GM12878 (cell line): ENCODE results near the gene YIF1A. TPM values are rescaled to one million over a fixed set of nuclear protein-coding genes. Genes with fewer than 3 reads are reported as not detected.

Experiments used
- ATAC-seq: fragments of 200-7000 bp; cut with Tn5 transposase; 3 replicates; pipeline ENCODE4 v1.9.1; 2020; ENCODE audit warnings: mild to moderate bottlenecking, moderate library complexity
- BruUV-seq: library from RNA; stranded (reverse); fragments of 400-500 nt; replicated peaks from 2 replicates; lab custom pipeline; 2021; lab: Mats Ljungman, UMichigan
- CTCF ChIA-PET: fragments of 300-600 bp; sonication (Branson Sonifier 250); formaldehyde crosslinking; extraction: SDS; loops from one replicate; lab custom pipeline; 2021; ENCODE audit warnings: inconsistent platforms; lab: Yijun Ruan, JAX
- POLR2A ChIA-PET: fragments of 350-600 bp; formaldehyde crosslinking; extraction: SDS; loops from one replicate; lab custom pipeline; 2021; ENCODE audit warnings: inconsistent platforms; lab: Charles Lee
- RAD21 ChIA-PET: fragments of 300-600 bp; sonication (Branson Sonifier 250); formaldehyde crosslinking; loops from one replicate; lab custom pipeline; 2023; ENCODE audit warnings: antibody characterized with exemption; ENCODE audit not compliant: unreplicated experiment; lab: Charles Lee
- SMC1A ChIA-PET: fragments of 300-600 bp; sonication (Branson Sonifier 250); formaldehyde crosslinking; loops from one replicate; lab custom pipeline; 2023; ENCODE audit not compliant: unreplicated experiment, uncharacterized antibody; lab: Charles Lee
- DNase-seq: peaks from one replicate; pipeline ENCODE4 v3.0.0-alpha.2; 2011; ENCODE audit warnings: low read depth, low spot score
- FAIRE-seq: peaks from 3 replicates; lab custom pipeline; 2011; peaks lifted over from hg19 to GRCh38; lab: Jason Lieb, UNC
- H2AFZ ChIP-seq: 2 replicates; pipeline ENCODE4 v1.6.0; 2011; ENCODE audit warnings: low read depth, low read length, control low read depth; ENCODE audit not compliant: control insufficient read depth
- H3K27ac ChIP-seq: 2 replicates; pipeline ENCODE4 v1.5.1; 2011; ENCODE audit warnings: control low read depth; ENCODE audit not compliant: control insufficient read depth, insufficient read depth
- H3K27me3 ChIP-seq, 2 experiments: replicated peaks in 1 of 2; 2 replicates each; pipeline versions ENCODE4 v1.6.0 to v1.6.1; 2011; ENCODE audit warnings: low read length in 1 of 2; ENCODE audit not compliant: control insufficient read depth in 2 of 2, insufficient read depth in 2 of 2
- H3K36me3 ChIP-seq, 2 experiments: 2 replicates each; pipeline ENCODE4 v1.5.1; 2011; ENCODE audit warnings: low read length in 1 of 2; ENCODE audit not compliant: control insufficient read depth in 2 of 2, insufficient read depth in 2 of 2
- H3K4me1 ChIP-seq: 2 replicates; pipeline ENCODE4 v1.6.1; 2011; ENCODE audit warnings: mild to moderate bottlenecking, low read length, moderate library complexity, mixed read lengths; ENCODE audit not compliant: control insufficient read depth, insufficient read depth
- H3K4me2 ChIP-seq: 2 replicates; pipeline ENCODE4 v1.6.0; 2011; ENCODE audit warnings: control low read depth; ENCODE audit not compliant: control insufficient read depth, insufficient read depth
- H3K4me3 ChIP-seq: fragments of 200-600 bp; sonication (generic); 2 replicates; pipeline ENCODE4 v1.5.1; 2016
- H3K79me2 ChIP-seq: 2 replicates; pipeline ENCODE4 v1.6.0; 2011; ENCODE audit warnings: low read length; ENCODE audit not compliant: control insufficient read depth, insufficient read depth
- H3K9ac ChIP-seq: 2 replicates; pipeline ENCODE4 v1.8.0; 2011; ENCODE audit warnings: low read length, control low read depth, mixed read lengths; ENCODE audit not compliant: control insufficient read depth, insufficient read depth
- H3K9me3 ChIP-seq: replicated peaks from 3 replicates; pipeline ENCODE4 v1.5.1; 2011; ENCODE audit warnings: mild to moderate bottlenecking, low read length; ENCODE audit not compliant: control insufficient read depth, insufficient read depth
- H4K20me1 ChIP-seq: 2 replicates; pipeline ENCODE4 v1.6.0; 2011; ENCODE audit not compliant: control insufficient read depth, insufficient read depth
- BRCA1 ChIP-seq: IDR thresholded peaks from 2 replicates; pipeline ENCODE4 v1.6.1; 2011; ENCODE audit warnings: low read depth, low read length, improper control_type of control experiment
- DPF2 ChIP-seq: fragments of 450-650 bp; IDR thresholded peaks from 2 replicates; pipeline ENCODE4 v1.6.1; 2017; ENCODE audit warnings: mild to moderate bottlenecking
- IKZF2 ChIP-seq, 2 experiments: fragments of 450-650 bp; IDR thresholded peaks; 2 replicates each; pipeline ENCODE4 v1.6.1; 2017; ENCODE audit warnings: mild to moderate bottlenecking in 2 of 2, moderate library complexity in 2 of 2
- IRF4 ChIP-seq: IDR thresholded peaks from 2 replicates; pipeline ENCODE4 v1.6.1; 2011; ENCODE audit warnings: low read depth, low read length
- MEF2A ChIP-seq: IDR thresholded peaks from 2 replicates; pipeline ENCODE4 v1.6.1; 2011; ENCODE audit warnings: low read depth, mild to moderate bottlenecking, low read length, moderate library complexity; ENCODE audit not compliant: insufficient read depth
- NR2C2 ChIP-seq: IDR thresholded peaks from 2 replicates; pipeline ENCODE4 v1.6.1; 2011; ENCODE audit warnings: borderline replicate concordance, low read depth; ENCODE audit not compliant: control insufficient read depth, insufficient read length
- SMAD1 ChIP-seq: fragments of 450-650 bp; IDR thresholded peaks from 2 replicates; pipeline ENCODE4 v1.6.1; 2018; ENCODE audit warnings: mild to moderate bottlenecking, low read depth; ENCODE audit not compliant: partially characterized antibody
- SP1 ChIP-seq: IDR thresholded peaks from one replicate; pipeline ENCODE4 v1.6.1; 2011; ENCODE audit warnings: low read depth, low read length
- ZNF207 ChIP-seq: fragments of 450-650 bp; IDR thresholded peaks from 2 replicates; pipeline ENCODE4 v1.6.1; 2014; ENCODE audit warnings: antibody characterized with exemption, mild to moderate bottlenecking, borderline replicate concordance
- ZNF384 ChIP-seq: IDR thresholded peaks from 2 replicates; pipeline ENCODE4 v1.6.1; 2012; ENCODE audit warnings: low read depth, mild to moderate bottlenecking, low read length, improper control_type of control experiment, borderline replicate concordance
- WGBS: methylation state at CpG from one replicate; pipeline ENCODE4 v1.1.6; 2016; ENCODE audit warnings: low lambda C conversion rate; ENCODE audit not compliant: insufficient replicate concordance, insufficient coverage; ENCODE audit errors: missing lambda C conversion rate; 5-methylcytosine and 5-hydroxymethylcytosine counted together
- in situ Hi-C: fragments of 300-500 bp; cut with MboI; formaldehyde crosslinking; loops from 9 replicates; pipeline ENCODE4 v1.14.3; 2018; ENCODE audit warnings: mixed read lengths
- intact Hi-C: fragments of 100-400 bp; cut with micrococcal nuclease; formaldehyde crosslinking; loops from one replicate; pipeline ENCODE4 v1.14.2; 2022; ENCODE audit not compliant: unreplicated experiment
- polyA plus RNA-seq, 11 experiments: library from polyadenylated mRNA; depleted of rRNA in 4 of 11; unstranded in 6 of 11; stranded (reverse) in 5 of 11; fragments of >200 nt; fragmentation: Nextera tagmentation in 4 of 11; fragmentation: Illumina TruSeq in 1 of 11; extraction: Ambion mirVana in 4 of 11; extraction: Trizol in 1 of 11; gene quantifications; 1 replicate in 1 of 11; 2 replicates in 10 of 11; pipeline versions ENCODE4 v1.2.1 to v1.2.3, GENCODE V29; 2011 to 2016; ENCODE audit warnings: inconsistent platforms in 2 of 11, missing spikeins in 2 of 11, low read depth in 1 of 11
- total RNA-seq, 4 experiments: library from RNA; depleted of rRNA in 3 of 4; stranded (reverse); fragments of >200 nt in 3 of 4; fragmentation: Illumina TruSeq in 1 of 4; extraction: Trizol in 1 of 4; gene quantifications; 2 replicates each; pipeline versions ENCODE4 v1.2.1 to v1.2.3, GENCODE V29; 2013 to 2021
- TF ChIP-seq, protein P1 (sequence below): IDR thresholded peaks from 2 replicates; pipeline ENCODE4 v1.6.1; 2012; ENCODE audit warnings: low read length, inconsistent platforms
- TF ChIP-seq, protein P2 (sequence below): fragments of 450-650 bp; conservative IDR thresholded peaks from 2 replicates; pipeline ENCODE4 v1.6.1; 2017; ENCODE audit warnings: mild to moderate bottlenecking, moderate library complexity
- TF ChIP-seq, protein P3 (sequence below): fragments of 450-650 bp; IDR thresholded peaks from 2 replicates; pipeline ENCODE4 v1.6.1; 2017; ENCODE audit warnings: antibody characterized with exemption, mild to moderate bottlenecking, moderate library complexity
- TF ChIP-seq, protein P4 (sequence below): fragments of 450-650 bp; IDR thresholded peaks from 2 replicates; pipeline ENCODE4 v1.6.1; 2018; ENCODE audit warnings: borderline replicate concordance, mild to moderate bottlenecking; ENCODE audit not compliant: partially characterized antibody

Gene YIF1A
- total and polyA plus RNA-seq, 10 of the 15 experiments (the other 5 are each of a cell fraction or from before 2014, with no cell fraction given), result 6.6 to 128 (median 71.7) TPM

- POLR2A ChIA-PET, result no interaction called here
- peaks cover 18% of the 10 kb centered on the region for H3K4me1 ChIP-seq
- TF ChIP-seq BRCA1 (no peak), MEF2A (no peak), SMAD1 (no peak), DPF2 (no peak), ZNF384 (no peak), NR2C2 (no peak), IRF4 (no peak), ZNF207 (no peak), SP1 (no peak), IKZF2 (IDR thresholded peaks at IDR 0.05) (no peak)
- TF ChIP-seq, protein P1, sequence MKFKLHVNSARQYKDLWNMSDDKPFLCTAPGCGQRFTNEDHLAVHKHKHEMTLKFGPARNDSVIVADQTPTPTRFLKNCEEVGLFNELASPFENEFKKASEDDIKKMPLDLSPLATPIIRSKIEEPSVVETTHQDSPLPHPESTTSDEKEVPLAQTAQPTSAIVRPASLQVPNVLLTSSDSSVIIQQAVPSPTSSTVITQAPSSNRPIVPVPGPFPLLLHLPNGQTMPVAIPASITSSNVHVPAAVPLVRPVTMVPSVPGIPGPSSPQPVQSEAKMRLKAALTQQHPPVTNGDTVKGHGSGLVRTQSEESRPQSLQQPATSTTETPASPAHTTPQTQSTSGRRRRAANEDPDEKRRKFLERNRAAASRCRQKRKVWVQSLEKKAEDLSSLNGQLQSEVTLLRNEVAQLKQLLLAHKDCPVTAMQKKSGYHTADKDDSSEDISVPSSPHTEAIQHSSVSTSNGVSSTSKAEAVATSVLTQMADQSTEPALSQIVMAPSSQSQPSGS, result no peak
- TF ChIP-seq, protein P2, sequence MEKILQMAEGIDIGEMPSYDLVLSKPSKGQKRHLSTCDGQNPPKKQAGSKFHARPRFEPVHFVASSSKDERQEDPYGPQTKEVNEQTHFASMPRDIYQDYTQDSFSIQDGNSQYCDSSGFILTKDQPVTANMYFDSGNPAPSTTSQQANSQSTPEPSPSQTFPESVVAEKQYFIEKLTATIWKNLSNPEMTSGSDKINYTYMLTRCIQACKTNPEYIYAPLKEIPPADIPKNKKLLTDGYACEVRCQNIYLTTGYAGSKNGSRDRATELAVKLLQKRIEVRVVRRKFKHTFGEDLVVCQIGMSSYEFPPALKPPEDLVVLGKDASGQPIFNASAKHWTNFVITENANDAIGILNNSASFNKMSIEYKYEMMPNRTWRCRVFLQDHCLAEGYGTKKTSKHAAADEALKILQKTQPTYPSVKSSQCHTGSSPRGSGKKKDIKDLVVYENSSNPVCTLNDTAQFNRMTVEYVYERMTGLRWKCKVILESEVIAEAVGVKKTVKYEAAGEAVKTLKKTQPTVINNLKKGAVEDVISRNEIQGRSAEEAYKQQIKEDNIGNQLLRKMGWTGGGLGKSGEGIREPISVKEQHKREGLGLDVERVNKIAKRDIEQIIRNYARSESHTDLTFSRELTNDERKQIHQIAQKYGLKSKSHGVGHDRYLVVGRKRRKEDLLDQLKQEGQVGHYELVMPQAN, result no peak
- TF ChIP-seq, protein P3, sequence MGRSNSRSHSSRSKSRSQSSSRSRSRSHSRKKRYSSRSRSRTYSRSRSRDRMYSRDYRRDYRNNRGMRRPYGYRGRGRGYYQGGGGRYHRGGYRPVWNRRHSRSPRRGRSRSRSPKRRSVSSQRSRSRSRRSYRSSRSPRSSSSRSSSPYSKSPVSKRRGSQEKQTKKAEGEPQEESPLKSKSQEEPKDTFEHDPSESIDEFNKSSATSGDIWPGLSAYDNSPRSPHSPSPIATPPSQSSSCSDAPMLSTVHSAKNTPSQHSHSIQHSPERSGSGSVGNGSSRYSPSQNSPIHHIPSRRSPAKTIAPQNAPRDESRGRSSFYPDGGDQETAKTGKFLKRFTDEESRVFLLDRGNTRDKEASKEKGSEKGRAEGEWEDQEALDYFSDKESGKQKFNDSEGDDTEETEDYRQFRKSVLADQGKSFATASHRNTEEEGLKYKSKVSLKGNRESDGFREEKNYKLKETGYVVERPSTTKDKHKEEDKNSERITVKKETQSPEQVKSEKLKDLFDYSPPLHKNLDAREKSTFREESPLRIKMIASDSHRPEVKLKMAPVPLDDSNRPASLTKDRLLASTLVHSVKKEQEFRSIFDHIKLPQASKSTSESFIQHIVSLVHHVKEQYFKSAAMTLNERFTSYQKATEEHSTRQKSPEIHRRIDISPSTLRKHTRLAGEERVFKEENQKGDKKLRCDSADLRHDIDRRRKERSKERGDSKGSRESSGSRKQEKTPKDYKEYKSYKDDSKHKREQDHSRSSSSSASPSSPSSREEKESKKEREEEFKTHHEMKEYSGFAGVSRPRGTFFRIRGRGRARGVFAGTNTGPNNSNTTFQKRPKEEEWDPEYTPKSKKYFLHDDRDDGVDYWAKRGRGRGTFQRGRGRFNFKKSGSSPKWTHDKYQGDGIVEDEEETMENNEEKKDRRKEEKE, result no peak
- TF ChIP-seq, protein P4, sequence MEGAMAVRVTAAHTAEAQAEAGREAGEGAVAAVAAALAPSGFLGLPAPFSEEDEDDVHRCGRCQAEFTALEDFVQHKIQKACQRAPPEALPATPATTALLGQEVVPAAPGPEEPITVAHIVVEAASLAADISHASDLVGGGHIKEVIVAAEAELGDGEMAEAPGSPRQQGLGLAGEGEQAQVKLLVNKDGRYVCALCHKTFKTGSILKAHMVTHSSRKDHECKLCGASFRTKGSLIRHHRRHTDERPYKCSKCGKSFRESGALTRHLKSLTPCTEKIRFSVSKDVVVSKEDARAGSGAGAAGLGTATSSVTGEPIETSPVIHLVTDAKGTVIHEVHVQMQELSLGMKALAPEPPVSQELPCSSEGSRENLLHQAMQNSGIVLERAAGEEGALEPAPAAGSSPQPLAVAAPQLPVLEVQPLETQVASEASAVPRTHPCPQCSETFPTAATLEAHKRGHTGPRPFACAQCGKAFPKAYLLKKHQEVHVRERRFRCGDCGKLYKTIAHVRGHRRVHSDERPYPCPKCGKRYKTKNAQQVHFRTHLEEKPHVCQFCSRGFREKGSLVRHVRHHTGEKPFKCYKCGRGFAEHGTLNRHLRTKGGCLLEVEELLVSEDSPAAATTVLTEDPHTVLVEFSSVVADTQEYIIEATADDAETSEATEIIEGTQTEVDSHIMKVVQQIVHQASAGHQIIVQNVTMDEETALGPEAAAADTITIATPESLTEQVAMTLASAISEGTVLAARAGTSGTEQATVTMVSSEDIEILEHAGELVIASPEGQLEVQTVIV, result no peak
Measured at GRCh38 chr11:66314561-66315497, 25.9 kb upstream of the YIF1A start.

More at GRCh38 chr11:66314561-66315497, 25.9 kb upstream of the YIF1A start:
- H3K27me3 ChIP-seq, result no peaks in the 10 kb centered on the region; a peak in 1 of 4 replicates
- FAIRE-seq (no peak), ATAC-seq (no peak), DNase-seq (no peak)
- no peaks in the 10 kb centered on the region for H4K20me1 ChIP-seq
- SMC1A ChIA-PET, result interaction anchor here (0.7 kb wide), 1 partner anchor 14 kb away, joined by 3 read pairs; no protein-coding TSS in a partner anchor
- in situ Hi-C loops (no loop called here), intact Hi-C loops (no loop called here)
- no peak overlapping the region for H3K4me3 ChIP-seq
- 48% methylated on average over 17 of the region's 17 CpGs for WGBS
- no peak overlapping the region for H3K9ac ChIP-seq
- H3K27ac ChIP-seq, result no peak overlapping the region
- H2AFZ ChIP-seq, result no peak overlapping the region
- RAD21 ChIA-PET, result no interaction called here
- BruUV-seq, result no TSS peak
- no peaks in the 10 kb centered on the region for H3K79me2 ChIP-seq
- H3K9me3 ChIP-seq, result no peaks in the 10 kb centered on the region; the same call in 2 of the 3 replicates
- CTCF ChIA-PET, result interaction anchor here (0.9 to 6.1 kb wide), 2 partner anchors 72 to 73 kb away, joined by 3 to 166 read pairs; no protein-coding TSS in a partner anchor
- no peak overlapping the region for H3K4me2 ChIP-seq
- no peaks in the 10 kb centered on the region for H3K36me3 ChIP-seq
